CD4-positive, alpha-beta T cell treated with Interleukin-12 subunit alpha and Interleukin-12 subunit beta, for 1 hour (primary cell): ENCODE results near the gene TIAM1.

Source experiments
- DNase-seq: peaks from one replicate; pipeline ENCODE4 v3.0.0-alpha.2; 2020

Gene TIAM1

GRCh38 chr21:31329456-31330143 is 14.5 kb downstream of the TIAM1 start:
- no peak for DNase-seq

GRCh38 chr21:31326522-31327242 is 17.4 kb downstream of the TIAM1 start:
- DNase-seq, result peak; percentile 34

DNA sequence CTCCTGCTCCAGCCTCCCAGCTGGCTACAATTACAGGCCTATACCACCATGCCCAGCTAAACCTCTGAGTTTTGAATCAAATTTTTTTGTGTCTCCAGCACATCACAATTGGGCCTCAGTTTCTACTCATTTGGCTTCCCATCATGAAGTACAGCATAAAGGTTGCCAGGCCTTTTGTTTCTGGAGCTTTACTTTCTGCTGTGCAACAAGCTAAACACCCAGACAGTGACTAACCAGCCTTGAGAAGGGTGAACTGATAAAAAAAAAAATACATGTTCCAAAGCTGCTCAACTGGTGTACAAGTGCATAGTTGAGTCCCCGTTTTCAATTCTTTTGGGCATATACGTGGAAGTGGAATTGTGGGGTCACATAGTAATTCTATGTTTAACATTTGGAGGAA is 25.1 kb downstream of the TIAM1 start:
- DNase-seq, result no peak

DNA sequence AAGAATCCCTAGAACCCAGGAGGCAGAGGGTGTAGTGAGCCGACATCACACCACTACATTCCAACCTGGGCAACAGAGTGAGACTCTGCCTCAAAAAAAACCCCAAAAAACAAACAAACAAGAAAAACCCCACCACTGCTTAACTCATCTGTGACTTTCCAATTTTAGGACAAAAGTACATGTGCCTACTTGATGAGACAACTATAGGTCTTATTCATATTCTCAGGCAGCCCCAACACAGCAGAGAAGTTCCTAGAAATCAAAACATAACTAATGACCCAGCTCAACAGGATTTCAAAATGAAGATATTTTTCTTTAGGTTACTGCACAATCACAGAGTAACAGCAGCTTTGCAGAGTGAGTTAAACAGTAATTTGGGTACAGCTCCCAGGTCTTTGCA is 26.4 kb downstream of the TIAM1 start:
- DNase-seq, result no peak

DNA sequence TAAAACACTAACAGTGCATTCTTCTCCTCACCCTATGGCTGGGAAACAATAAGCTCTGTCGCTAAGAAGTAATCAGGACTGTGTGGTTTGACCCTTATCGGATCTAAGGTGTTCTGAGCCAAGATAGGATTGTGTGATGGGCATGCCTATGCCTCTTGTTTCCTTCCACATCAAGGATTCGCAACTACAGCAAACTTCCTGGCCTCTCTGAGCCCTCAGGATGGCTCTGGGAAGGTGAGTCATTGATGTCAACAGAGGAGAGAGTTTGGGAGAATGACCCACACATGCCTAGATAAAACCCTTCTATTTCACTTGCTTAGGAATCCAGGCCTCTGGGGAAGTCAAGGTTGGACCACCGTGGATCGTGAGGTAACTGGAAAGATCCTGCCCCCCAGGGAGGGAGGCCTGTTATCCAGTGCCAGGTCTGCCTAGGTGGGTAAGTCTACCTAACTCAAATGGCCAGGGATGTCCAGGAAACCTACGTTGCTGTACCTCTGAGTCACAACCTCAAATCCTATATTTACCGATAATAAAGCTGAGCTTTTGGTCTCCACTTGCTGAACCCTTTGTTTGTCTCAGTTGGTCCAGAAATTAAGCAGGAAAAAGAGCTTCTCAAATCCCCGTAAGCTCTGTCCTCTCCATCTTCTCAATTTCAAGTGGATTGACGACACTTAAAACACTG is 27.4 kb downstream of the TIAM1 start:
- DNase-seq, result no peak

DNA sequence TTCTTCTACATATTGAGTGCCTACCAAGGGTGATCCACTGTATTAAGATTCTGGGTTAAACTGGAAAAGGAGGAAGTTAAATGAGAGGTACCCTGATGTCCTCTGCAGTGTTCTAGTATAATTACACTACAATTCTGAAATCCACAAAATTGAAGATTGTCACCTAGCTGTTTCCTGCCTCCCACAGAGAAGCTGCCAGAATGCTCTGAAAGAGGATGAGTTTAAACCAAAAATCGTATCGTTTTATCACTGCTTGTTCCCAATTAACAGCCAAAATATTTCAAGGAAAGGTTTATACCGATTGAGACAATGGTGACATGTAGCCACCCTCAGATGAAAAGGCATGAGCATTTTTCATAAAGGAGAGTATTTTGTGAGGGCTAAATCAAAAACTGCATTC is 28.0 kb downstream of the TIAM1 start:
- DNase-seq, result no peak

GRCh38 chr21:31310750-31311149 is 33.3 kb downstream of the TIAM1 start:
- DNase-seq, result no peak

DNA sequence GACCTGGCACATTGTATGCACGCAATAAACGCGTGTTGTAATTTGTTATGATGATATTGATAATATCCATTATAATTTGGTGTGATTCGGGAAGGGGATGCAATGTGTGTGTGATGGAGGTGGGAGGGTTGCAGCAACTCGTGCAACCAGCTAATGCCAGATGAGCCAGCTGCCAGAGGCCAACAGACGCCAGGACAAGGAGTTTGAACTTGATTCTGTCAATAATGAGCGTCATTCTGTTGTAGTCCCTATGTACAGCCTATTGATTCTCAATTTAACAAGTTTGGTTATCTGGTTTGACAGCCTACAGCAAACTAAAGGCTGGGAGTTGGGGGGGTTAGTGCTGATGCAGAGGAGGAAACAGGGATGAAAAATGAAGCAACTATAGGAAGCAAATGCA is 35.5 kb downstream of the TIAM1 start:
- no peak for DNase-seq

- DNase-seq, result no peak
These were observed 38.2 kb downstream of the TIAM1 start for GRCh38 chr21:31305888-31306287.

- DNase-seq, result no peak
These were observed 44.5 kb downstream of the TIAM1 start for GRCh38 chr21:31299291-31300147.

- no peak for DNase-seq
These were observed 45.3 kb downstream of the TIAM1 start for GRCh38 chr21:31298618-31299269.

DNA sequence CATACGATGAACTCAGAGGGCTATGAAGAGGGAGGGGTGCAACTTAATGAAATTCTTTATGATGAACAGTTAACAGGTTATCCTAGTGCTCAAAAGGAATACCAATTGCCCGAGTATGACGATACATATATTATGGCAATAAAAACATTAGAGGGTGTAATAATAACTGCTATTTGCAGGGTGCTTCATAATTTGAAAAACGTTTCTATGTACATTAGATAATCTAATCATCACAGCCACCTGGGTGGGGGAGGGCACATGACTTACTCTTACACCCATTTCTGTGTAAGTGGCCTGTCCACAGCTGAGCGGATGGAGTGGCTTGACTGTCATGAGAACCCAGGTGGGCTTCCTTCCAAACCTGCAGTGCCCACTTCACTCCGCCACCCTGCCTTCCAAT is 46.3 kb downstream of the TIAM1 start:
- no peak for DNase-seq

- no peak for DNase-seq
These were observed 48.4 kb downstream of the TIAM1 start for GRCh38 chr21:31295676-31296075.

DNA sequence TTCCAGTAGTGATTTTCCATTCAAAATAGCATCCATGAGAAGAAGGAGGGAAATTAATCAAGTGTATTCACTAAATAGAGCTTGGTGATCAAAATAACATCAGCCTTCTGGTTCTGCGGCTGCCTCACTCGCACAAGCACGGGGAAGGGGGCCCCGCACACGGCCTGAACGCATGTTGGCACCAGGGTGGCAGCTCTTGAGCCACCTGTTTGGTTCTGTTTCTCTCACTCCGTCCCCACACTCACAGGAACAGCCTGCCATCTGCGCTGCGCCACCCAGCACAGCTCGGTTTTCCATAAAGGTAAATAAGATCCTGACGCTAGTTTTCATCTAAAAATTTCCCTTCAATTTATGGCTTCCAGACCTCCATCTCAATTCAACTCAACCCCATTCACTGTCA is 49.4 kb downstream of the TIAM1 start:
- no peak for DNase-seq

DNA sequence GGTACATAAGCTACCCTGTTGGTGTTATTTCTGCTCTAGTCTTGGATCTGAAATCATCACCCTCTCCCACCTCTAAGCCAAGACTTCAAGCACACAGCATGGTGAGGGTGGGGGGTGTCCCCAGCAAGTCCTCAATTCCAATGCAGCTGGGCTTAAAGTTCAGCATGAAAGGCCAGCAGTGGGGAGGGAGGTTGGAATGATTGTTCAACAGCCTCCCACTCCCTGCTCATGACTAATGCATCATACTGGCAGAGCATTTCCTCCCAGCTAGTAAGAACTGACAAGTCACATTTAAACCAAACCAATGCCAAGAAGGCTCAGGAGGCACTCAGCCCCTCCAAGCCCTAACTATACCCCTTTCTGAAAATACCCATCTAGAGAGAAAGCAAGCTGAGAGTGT is 50.1 kb downstream of the TIAM1 start:
- no peak for DNase-seq

- no peak for DNase-seq
These were observed 53.3 kb downstream of the TIAM1 start for GRCh38 chr21:31290765-31291164.

- no peak for DNase-seq
These were observed 54.4 kb downstream of the TIAM1 start for GRCh38 chr21:31289702-31290101.

DNA sequence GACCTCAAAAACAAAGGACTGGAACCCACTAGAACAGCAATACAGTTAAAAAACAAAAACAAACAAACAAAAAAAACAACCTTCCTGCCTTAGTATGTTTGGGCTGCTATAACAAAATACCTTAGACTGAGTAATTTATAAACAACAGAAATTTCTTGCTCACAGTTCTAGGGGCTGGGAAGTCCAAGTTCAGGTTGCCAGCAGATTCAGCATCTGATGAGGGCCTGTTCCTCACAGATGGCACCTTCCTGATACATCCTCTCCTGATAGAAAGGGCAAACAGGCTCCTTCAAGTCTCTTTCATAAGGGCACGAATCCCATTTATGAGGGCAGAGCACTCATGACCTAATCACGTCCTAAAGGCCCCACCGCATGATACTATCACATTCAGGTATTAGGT is 55.9 kb downstream of the TIAM1 start:
- DNase-seq, result no peak

DNA sequence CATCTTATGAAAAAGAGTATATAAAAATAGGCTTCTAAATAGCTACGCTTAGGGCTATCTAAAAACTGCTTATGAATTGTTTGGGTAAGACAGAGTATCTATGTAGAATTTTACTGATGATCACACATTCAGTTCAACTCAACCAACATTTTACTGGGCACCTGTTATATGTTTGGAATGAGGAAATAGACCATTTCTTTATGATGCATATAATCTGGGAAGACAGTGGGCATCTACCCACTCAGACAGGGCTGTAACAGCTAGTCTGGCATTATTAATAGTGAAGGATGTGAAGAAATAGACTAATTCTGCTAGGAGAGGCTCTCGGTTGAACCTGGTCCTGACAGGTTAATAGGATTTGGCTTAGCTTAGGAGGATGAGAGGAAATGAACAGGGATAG is 56.9 kb downstream of the TIAM1 start:
- no peak for DNase-seq

DNA sequence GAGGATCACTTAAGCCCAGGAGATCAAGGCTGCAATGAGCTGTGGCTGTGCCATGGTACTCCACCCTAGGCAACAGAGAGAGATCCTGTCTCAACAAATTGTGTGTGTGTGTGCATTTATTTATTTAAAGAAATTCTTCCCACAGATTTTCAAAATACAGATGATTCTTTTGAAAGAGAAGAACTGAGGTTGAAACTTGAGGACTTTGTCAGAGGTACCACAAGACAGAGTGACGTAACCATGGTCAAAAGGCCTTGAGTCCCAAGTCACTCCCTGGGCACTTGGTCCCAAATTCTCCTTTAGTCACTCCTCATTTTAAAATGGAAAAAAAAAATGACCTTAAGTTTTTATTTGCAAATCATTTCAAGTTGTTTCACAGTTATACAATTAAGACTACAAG is 57.4 kb downstream of the TIAM1 start:
- no peak for DNase-seq

- no peak for DNase-seq
These were observed 59.2 kb downstream of the TIAM1 start for GRCh38 chr21:31284797-31285397.

DNA sequence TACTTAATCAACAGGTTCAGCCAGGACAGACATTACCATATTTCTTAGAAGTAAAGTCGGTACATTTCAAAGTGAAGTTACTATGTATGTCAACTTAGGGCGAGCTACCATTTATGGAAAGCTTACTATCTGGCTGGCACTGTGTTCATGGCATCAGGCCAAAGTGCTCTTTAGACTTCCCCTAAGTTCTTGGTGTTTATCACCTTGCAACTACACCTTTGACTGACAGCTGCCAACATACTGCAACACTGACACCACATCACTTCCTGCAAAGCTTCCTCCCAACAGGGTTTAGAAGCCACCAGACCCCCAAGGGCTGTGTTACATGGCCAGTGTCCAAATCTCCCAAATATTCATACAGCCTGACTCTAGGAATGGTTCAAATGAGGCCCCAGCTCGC is 61.0 kb downstream of the TIAM1 start:
- DNase-seq, result peak; percentile 39
